Stimulated activated CD4-positive, alpha-beta T cell treated with anti-CD3 and anti-CD28 coated beads, Interleukin-2, amount 100 ng/mL, for 4 hours (primary cell): Measurements from ENCODE around the gene C12orf42.

ENCODE experiments used
- DNase-seq: peaks from one replicate; pipeline ENCODE4 v3.0.0-alpha.2; 2020; ENCODE audit warnings: low read depth

Gene C12orf42

GRCh38 chr12:103336940-103337339 is 158.8 kb downstream of the C12orf42 start:
- no peak for DNase-seq

GRCh38 chr12:103334466-103334865 is 161.3 kb downstream of the C12orf42 start:
- no peak for DNase-seq

- no peak for DNase-seq
Observed at GRCh38 chr12:103333676-103334075, 162.1 kb downstream of the C12orf42 start.

- no peak for DNase-seq
Observed at GRCh38 chr12:103331643-103332042, 164.1 kb downstream of the C12orf42 start.

- DNase-seq, result no peak
Observed at GRCh38 chr12:103330672-103331071, 165.1 kb downstream of the C12orf42 start.

GRCh38 chr12:103327676-103328075 is 168.1 kb downstream of the C12orf42 start:
- no peak for DNase-seq

GRCh38 chr12:103326190-103326589 is 169.6 kb downstream of the C12orf42 start:
- no peak for DNase-seq

GRCh38 chr12:103318566-103318965 is 177.2 kb downstream of the C12orf42 start:
- no peak for DNase-seq

GRCh38 chr12:103317220-103317619 is 178.5 kb downstream of the C12orf42 start:
- no peak for DNase-seq

- no peak for DNase-seq
Observed at GRCh38 chr12:103314786-103315185, 181.0 kb downstream of the C12orf42 start.

- no peak for DNase-seq
Observed at GRCh38 chr12:103313894-103314293, 181.9 kb downstream of the C12orf42 start.

GRCh38 chr12:103312742-103313354 is 182.9 kb downstream of the C12orf42 start:
- no peak for DNase-seq

GRCh38 chr12:103310546-103311270 is 185.1 kb downstream of the C12orf42 start:
- no peak for DNase-seq

GRCh38 chr12:103308396-103308795 is 187.4 kb downstream of the C12orf42 start:
- DNase-seq, result no peak

- DNase-seq, result no peak
Observed at GRCh38 chr12:103303484-103303883, 192.3 kb downstream of the C12orf42 start.

- DNase-seq, result no peak
Observed at GRCh38 chr12:103301642-103302591, 193.9 kb downstream of the C12orf42 start.

GRCh38 chr12:103288016-103288415 is 207.8 kb downstream of the C12orf42 start:
- DNase-seq, result no peak

GRCh38 chr12:103282124-103282523 is 213.6 kb downstream of the C12orf42 start:
- no peak for DNase-seq

GRCh38 chr12:103279444-103279843 is 216.3 kb downstream of the C12orf42 start:
- no peak for DNase-seq

GRCh38 chr12:103278329-103278728 is 217.4 kb downstream of the C12orf42 start:
- no peak for DNase-seq

GRCh38 chr12:103273645-103274044 is 222.1 kb downstream of the C12orf42 start:
- DNase-seq, result no peak

GRCh38 chr12:103272949-103273348 is 222.8 kb downstream of the C12orf42 start:
- no peak for DNase-seq

GRCh38 chr12:103269946-103270345 is 225.8 kb downstream of the C12orf42 start:
- no peak for DNase-seq
